K562 (cell line): ENCODE measurements around the gene ASS1. TPM values are rescaled to one million over a fixed set of nuclear protein-coding genes. Genes with fewer than 3 reads are reported as not detected.

Experiments used
- CBX2 ChIP-seq: fragments of 200-600 bp; sonication (generic); IDR thresholded peaks from one replicate; pipeline ENCODE4 v1.6.1; 2012; ENCODE audit warnings: mild to moderate bottlenecking, low read length, inconsistent platforms; ENCODE audit not compliant: insufficient read depth, poor library complexity, severe bottlenecking
- EHMT2 ChIP-seq: fragments of 450-650 bp; IDR thresholded peaks from 2 replicates; pipeline ENCODE4 v1.6.1; 2018; ENCODE audit warnings: antibody characterized with exemption
- GABPB1 ChIP-seq: sonication (generic); formaldehyde crosslinking; IDR thresholded peaks from 2 replicates; pipeline ENCODE4 v1.8.0; 2022; ENCODE audit warnings: mild to moderate bottlenecking, missing genetic modification reagents
- HDAC6 ChIP-seq: IDR thresholded peaks from 2 replicates; pipeline ENCODE4 v1.6.1; 2012; ENCODE audit warnings: low read depth, mild to moderate bottlenecking, control low read depth, inconsistent platforms, low read length, moderate library complexity
- LEF1 ChIP-seq: fragments of 450-650 bp; IDR thresholded peaks from 2 replicates; pipeline ENCODE4 v1.6.1; 2016; ENCODE audit warnings: mild to moderate bottlenecking
- NUFIP1 ChIP-seq: fragments of 450-650 bp; IDR thresholded peaks from 2 replicates; pipeline ENCODE4 v1.6.1; 2018; ENCODE audit not compliant: partially characterized antibody
- RBBP5 ChIP-seq: fragments of 200-600 bp; sonication (generic); IDR thresholded peaks from 2 replicates; pipeline ENCODE4 v1.6.1; 2012; ENCODE audit warnings: borderline replicate concordance, mild to moderate bottlenecking, low read length, control low read depth, inconsistent platforms; ENCODE audit not compliant: insufficient read depth, poor library complexity, severe bottlenecking
- TCF3 ChIP-seq: sonication (generic); formaldehyde crosslinking; IDR thresholded peaks from 2 replicates; pipeline ENCODE4 v1.4.0; 2020; ENCODE audit warnings: mild to moderate bottlenecking, missing genetic modification reagents
- TOE1 ChIP-seq, 2 experiments: fragments of 450-650 bp in 1 of 2; sonication (generic) in 1 of 2; formaldehyde crosslinking in 1 of 2; IDR thresholded peaks; 2 replicates each; pipeline versions ENCODE4 v1.7.1 to v1.8.0; 2016 to 2022; ENCODE audit warnings: borderline replicate concordance in 2 of 2, mild to moderate bottlenecking in 2 of 2, antibody characterized with exemption in 1 of 2, inconsistent platforms in 1 of 2, low read depth in 1 of 2, missing genetic modification reagents in 1 of 2, moderate library complexity in 1 of 2
- ZC3H4 ChIP-seq: sonication (generic); formaldehyde crosslinking; IDR thresholded peaks from 2 replicates; pipeline ENCODE4 v1.9.0; 2021; ENCODE audit warnings: missing genetic modification reagents, borderline replicate concordance
- ZNF184 ChIP-seq: sonication (generic); formaldehyde crosslinking; IDR thresholded peaks from 2 replicates; pipeline ENCODE4 v1.5.0; 2020; ENCODE audit warnings: missing genetic modification reagents
- polyA plus RNA-seq, 8 experiments: library from polyadenylated mRNA; depleted of rRNA in 4 of 8; stranded (reverse) in 5 of 8; unstranded in 3 of 8; fragments of >200 nt; fragmentation: Nextera tagmentation in 2 of 8; fragmentation: Illumina TruSeq in 1 of 8; extraction: Ambion mirVana in 2 of 8; extraction: Trizol in 1 of 8; gene quantifications; 2 replicates each; pipeline versions ENCODE4 v1.2.1 to v1.2.3, GENCODE V29; 2011 to 2014; ENCODE audit warnings: inconsistent platforms in 1 of 8, missing spikeins in 1 of 8
- total RNA-seq, 7 experiments: library from RNA; depleted of rRNA in 6 of 7; stranded (reverse); fragments of >200 nt in 6 of 7; fragmentation: Illumina TruSeq in 2 of 7; extraction: Trizol in 2 of 7; gene quantifications; 2 replicates each; pipeline versions ENCODE4 v1.2.1 to v1.2.3, GENCODE V29; 2011 to 2021; ENCODE audit warnings: low replicate concordance in 1 of 7
- TF ChIP-seq, protein P1 (sequence below): IDR thresholded peaks from 2 replicates; pipeline ENCODE4 v1.6.1; 2011; ENCODE audit not compliant: insufficient read length; ENCODE audit errors: extremely low read depth
- TF ChIP-seq, protein P2 (sequence below): fragments of 450-650 bp; formaldehyde crosslinking; IDR thresholded peaks from 2 replicates; pipeline ENCODE4 v1.4.0; 2020; ENCODE audit warnings: mild to moderate bottlenecking, moderate library complexity
- TF ChIP-seq, protein P3 (sequence below): sonication (generic); formaldehyde crosslinking; IDR thresholded peaks from 2 replicates; pipeline ENCODE4 v1.8.1; 2023; ENCODE audit warnings: missing genetic modification reagents, mild to moderate bottlenecking, borderline replicate concordance
- TF ChIP-seq, protein P4 (sequence below): fragments of 250-450 bp; sonication (Bioruptor Pico); IDR thresholded peaks from 2 replicates; pipeline ENCODE4 v1.4.0; 2020
- TF ChIP-seq, protein P5 (sequence below): fragments of 450-650 bp; conservative IDR thresholded peaks from 2 replicates; pipeline ENCODE4 v1.6.1; 2016; ENCODE audit warnings: missing genetic modification characterization, low read depth, mild to moderate bottlenecking, control low read depth, missing compliant biosample characterization

ASS1 gene
- total and polyA plus RNA-seq, 9 of the 15 experiments (the other 6 are each of a cell fraction or from before 2014, with no cell fraction given), result 1.5 to 5.7 (median 3.7) TPM

DNA sequence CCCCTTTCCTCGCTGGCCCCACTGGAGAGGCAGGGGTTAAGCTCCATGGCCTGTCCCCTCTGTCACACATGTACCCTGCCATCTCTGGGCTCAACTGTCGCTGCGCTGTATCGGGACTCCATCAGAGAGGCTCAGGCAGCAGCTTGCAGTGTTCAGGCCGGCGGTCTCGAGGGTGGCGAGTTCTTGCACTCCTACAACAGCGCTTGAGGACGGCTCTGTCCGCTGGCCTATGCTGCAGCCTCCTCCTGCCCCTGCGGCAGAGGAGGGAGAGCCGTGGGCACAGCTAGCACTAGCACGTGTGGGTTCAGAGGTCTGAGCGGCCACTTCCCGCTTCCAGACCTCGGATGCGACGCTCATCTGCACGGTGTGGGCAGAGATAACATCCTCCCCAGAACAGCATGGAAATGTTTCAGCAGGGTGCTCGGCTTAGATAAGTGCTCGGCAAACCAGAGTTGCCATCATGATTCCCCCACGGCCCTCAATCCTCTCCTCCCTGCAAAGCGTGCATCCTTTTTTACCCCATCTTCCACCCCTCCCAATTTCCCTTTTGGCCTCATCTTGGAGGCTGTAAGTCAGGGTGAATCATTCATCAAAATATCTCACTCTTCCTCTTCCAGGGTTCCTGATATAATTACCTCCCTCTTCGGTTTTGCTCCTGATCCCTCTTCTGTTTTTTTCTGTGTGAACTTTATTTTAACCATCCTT lies 92.7 kb downstream of the ASS1 start (continued):
- TF ChIP-seq, protein P1, sequence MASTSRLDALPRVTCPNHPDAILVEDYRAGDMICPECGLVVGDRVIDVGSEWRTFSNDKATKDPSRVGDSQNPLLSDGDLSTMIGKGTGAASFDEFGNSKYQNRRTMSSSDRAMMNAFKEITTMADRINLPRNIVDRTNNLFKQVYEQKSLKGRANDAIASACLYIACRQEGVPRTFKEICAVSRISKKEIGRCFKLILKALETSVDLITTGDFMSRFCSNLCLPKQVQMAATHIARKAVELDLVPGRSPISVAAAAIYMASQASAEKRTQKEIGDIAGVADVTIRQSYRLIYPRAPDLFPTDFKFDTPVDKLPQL, result no peak
- TF ChIP-seq, protein P2, sequence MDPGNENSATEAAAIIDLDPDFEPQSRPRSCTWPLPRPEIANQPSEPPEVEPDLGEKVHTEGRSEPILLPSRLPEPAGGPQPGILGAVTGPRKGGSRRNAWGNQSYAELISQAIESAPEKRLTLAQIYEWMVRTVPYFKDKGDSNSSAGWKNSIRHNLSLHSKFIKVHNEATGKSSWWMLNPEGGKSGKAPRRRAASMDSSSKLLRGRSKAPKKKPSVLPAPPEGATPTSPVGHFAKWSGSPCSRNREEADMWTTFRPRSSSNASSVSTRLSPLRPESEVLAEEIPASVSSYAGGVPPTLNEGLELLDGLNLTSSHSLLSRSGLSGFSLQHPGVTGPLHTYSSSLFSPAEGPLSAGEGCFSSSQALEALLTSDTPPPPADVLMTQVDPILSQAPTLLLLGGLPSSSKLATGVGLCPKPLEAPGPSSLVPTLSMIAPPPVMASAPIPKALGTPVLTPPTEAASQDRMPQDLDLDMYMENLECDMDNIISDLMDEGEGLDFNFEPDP (CRISPR knock-in tag), result peak; percentile 26; the same call in 1 of the 2 replicates
- peak; percentile 99 for TF ChIP-seq TCF3
- no peak for TF ChIP-seq CBX2
- TF ChIP-seq RBBP5, result peak; percentile 45
- TF ChIP-seq GABPB1, result peak; percentile 66
- no peak for TF ChIP-seq ZC3H4 (CRISPR knock-in tag)
- TF ChIP-seq TOE1 (IDR thresholded peaks at IDR 0.05; ENCODE audit: borderline replicate concordance), result peak; percentile 79
- no peak for TF ChIP-seq TOE1 (CRISPR knock-in tag; IDR thresholded peaks at IDR 0.05; ENCODE audit: borderline replicate concordance, low read depth)
- TF ChIP-seq, protein P3, sequence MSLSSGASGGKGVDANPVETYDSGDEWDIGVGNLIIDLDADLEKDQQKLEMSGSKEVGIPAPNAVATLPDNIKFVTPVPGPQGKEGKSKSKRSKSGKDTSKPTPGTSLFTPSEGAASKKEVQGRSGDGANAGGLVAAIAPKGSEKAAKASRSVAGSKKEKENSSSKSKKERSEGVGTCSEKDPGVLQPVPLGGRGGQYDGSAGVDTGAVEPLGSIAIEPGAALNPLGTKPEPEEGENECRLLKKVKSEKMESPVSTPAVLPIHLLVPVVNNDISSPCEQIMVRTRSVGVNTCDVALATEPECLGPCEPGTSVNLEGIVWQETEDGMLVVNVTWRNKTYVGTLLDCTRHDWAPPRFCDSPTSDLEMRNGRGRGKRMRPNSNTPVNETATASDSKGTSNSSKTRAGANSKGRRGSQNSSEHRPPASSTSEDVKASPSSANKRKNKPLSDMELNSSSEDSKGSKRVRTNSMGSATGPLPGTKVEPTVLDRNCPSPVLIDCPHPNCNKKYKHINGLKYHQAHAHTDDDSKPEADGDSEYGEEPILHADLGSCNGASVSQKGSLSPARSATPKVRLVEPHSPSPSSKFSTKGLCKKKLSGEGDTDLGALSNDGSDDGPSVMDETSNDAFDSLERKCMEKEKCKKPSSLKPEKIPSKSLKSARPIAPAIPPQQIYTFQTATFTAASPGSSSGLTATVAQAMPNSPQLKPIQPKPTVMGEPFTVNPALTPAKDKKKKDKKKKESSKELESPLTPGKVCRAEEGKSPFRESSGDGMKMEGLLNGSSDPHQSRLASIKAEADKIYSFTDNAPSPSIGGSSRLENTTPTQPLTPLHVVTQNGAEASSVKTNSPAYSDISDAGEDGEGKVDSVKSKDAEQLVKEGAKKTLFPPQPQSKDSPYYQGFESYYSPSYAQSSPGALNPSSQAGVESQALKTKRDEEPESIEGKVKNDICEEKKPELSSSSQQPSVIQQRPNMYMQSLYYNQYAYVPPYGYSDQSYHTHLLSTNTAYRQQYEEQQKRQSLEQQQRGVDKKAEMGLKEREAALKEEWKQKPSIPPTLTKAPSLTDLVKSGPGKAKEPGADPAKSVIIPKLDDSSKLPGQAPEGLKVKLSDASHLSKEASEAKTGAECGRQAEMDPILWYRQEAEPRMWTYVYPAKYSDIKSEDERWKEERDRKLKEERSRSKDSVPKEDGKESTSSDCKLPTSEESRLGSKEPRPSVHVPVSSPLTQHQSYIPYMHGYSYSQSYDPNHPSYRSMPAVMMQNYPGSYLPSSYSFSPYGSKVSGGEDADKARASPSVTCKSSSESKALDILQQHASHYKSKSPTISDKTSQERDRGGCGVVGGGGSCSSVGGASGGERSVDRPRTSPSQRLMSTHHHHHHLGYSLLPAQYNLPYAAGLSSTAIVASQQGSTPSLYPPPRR, result peak; percentile 87; the same call in 1 of the 2 replicates
- TF ChIP-seq, protein P4, sequence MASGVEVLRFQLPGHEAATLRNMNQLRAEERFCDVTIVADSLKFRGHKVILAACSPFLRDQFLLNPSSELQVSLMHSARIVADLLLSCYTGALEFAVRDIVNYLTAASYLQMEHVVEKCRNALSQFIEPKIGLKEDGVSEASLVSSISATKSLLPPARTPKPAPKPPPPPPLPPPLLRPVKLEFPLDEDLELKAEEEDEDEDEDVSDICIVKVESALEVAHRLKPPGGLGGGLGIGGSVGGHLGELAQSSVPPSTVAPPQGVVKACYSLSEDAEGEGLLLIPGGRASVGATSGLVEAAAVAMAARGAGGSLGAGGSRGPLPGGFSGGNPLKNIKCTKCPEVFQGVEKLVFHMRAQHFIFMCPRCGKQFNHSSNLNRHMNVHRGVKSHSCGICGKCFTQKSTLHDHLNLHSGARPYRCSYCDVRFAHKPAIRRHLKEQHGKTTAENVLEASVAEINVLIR (CRISPR knock-in tag), result peak; percentile 37; the same call in 1 of the 2 replicates
- no peak for TF ChIP-seq EHMT2
- TF ChIP-seq LEF1, result peak; percentile 93
- TF ChIP-seq HDAC6, result no peak
- TF ChIP-seq ZNF184 (CRISPR knock-in tag), result no peak
- TF ChIP-seq, protein P5, sequence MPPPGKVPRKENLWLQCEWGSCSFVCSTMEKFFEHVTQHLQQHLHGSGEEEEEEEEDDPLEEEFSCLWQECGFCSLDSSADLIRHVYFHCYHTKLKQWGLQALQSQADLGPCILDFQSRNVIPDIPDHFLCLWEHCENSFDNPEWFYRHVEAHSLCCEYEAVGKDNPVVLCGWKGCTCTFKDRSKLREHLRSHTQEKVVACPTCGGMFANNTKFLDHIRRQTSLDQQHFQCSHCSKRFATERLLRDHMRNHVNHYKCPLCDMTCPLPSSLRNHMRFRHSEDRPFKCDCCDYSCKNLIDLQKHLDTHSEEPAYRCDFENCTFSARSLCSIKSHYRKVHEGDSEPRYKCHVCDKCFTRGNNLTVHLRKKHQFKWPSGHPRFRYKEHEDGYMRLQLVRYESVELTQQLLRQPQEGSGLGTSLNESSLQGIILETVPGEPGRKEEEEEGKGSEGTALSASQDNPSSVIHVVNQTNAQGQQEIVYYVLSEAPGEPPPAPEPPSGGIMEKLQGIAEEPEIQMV, result no peak
- no peak for TF ChIP-seq NUFIP1
